GOT3 (cell line): ENCODE measurements around the gene AZU1.

ENCODE experiments used
- DNase-seq: peaks from one replicate; lab custom pipeline; 2025; ENCODE audit warnings: mixed read lengths; lab: John Stamatoyannopoulos, UW

Gene AZU1, protein sequence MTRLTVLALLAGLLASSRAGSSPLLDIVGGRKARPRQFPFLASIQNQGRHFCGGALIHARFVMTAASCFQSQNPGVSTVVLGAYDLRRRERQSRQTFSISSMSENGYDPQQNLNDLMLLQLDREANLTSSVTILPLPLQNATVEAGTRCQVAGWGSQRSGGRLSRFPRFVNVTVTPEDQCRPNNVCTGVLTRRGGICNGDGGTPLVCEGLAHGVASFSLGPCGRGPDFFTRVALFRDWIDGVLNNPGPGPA

DNA sequence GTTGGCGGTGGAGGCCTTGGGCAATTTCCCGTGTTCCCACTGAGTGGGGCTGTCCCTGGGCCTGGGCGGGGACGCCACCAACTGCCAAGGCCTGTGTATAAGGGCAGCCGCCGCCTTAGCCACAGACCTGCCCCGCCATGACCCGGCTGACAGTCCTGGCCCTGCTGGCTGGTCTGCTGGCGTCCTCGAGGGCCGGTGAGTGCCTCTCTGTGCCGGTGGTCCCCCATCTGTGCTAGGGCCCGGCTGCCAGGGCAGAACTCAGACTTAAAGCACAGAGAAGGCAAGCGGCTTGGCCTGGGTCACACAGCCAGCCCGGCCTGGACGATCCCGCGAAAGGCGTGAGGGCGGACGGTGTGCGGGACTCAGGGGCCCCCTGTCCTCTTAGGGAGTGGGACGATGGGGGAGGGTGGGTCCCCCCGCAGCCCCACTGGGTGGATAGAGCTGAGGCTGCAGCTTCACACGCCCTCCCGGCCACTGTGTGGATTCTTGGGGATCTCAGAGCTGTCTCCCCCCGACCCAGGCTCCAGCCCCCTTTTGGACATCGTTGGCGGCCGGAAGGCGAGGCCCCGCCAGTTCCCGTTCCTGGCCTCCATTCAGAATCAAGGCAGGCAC, at the start of gene AZU1:
AZU1 (plus strand) TSS at position 128 of the 612 bp plus-strand sequence; CDS start at position 138, 10 bp downstream.
- no peak for DNase-seq

DNA sequence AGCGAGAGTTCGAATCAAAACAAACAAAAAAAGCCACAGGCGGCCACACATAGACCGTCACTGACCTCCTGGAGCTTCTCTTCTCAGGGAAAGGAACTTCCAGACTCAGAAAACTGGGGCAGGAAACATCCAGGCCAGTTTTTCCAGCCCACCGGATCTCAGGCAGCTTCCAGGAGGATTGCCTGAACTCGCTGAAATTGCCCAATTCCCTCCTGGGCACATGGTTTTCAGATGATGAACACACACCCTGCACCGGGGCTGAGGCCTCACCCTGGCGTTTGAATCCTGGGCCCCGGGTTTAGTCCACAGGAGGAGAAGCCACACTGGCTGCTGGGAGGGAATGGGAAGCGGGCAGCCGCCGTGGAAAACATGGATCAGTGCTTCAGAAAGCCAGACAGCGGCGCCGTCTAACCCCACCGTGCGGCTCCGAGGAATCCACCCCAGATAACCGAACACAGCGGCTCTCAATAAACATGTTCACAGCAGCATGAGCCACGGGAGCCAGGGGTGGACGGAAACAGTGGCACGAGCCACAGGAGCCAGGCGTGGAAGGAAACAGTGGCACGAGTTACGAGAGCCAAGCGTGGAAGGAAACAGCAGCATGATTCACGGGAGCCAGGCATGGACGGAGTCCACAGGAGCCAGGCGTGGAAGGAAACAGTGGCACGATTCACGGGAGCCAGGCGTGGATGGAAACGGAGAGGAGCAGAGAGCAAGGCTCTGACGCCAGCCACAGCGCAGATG, 48.6 kb upstream of the AZU1 start:
- peak; percentile 37 for DNase-seq

DNA sequence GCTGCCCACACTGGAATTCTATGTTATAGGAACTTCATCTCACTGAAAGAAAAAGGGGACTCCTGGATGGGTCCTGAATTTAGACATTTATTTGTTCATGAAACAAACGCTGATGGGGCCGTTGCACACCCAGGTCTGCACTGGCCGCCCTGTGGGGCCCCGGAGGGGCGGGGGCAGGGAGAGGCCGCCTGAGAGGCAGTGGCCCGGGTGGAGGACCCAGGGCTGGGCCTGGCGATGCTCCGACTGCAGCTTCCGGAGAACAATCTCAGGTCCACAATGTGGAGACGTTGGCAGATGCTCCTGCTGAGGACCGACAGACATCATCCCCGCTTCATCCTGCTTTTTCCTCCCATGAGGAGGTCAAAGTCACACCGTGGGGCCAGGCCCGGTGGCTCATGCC, 46.7 kb upstream of the AZU1 start:
- DNase-seq, result no peak

DNA sequence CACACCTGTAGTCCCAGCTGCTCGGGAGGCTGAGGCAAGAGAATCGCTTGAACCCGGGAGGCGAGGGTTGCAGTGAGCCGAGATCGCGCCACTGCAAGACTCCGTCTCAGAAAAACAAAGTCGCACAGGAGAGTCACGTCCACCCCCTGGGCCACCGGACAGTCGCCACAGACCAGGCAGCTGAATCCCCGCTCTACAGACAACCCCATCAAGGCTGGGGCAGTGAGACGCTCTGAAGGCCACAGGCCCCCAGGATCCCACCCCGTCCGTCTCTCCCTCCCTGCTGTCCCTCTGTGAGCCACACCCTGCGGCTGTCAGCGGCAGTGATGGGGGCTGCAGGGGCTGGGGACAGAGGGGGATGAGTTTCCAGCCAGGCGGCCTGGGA, 45.8 kb upstream of the AZU1 start:
- no peak for DNase-seq

DNA sequence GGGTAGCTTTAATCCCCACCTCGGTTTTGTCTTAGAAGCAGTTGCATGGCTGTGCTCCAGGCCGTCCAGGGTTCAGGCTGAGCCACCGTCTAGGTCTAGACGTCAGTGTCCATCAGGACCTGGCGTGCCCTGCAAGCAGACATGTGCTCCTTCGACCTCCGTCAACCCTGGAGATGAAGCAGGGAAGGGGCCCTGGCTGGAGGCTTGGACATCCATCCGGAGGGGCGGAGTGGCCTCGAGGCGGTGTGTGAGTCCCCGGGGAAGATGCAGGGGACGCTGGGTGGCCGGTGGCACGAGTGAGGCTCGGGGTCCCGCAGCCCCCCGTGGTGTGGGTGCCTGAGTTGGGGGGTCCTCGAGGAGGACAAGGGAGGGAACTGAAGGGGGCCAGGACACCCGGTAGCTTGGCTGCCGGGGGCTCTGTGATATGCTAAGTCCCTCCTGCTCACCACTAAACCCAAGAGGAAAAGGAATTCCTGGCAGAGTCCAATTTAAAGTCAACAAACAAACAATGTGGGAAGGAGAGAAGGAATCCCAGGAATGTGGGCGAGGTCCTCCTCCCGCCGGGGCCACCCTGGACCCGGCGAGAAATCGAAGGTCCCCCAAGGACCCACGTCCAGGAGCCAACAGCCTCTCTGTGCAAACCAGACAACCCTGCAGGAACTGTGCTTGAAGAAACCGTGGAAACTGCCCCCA, 45.3 kb upstream of the AZU1 start:
- no peak for DNase-seq

DNA sequence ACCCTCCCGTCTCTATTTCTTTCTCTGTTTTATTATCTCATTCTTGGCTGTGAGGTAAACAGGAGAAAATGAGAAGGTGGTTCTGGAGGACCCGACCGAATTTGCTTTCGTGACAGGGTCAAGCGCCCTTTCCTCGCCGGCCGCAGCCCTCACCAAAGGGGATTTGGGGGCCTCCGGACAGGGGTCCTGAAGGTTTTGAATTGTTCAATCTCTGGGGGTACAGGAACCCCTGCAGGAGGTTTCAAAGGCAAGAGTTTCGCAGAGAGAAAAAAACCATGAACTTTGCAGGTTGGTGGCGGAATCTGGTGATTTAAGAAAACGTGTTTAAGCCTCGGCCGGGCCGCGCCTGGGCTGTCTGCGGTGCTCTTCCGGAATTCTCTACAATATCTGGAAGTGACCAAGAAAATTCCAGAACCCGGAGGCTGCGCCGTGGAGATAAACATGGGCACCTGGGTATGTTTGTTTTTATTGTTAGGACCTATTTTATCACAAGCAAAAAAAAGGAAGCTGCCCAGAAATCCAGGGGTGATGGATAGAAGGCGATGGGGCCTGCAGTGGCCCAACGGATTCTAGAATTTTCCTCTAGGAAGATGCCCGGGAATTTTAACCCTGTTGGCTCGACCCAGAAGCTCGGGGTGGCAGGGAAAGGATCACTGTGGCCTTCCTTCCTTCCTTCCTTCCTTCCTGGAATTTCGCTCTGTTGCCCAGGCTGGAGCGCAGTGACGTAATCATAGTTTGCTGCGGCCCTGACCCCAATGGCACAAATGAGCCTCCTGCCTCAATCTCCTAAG, 44.6 kb upstream of the AZU1 start:
- DNase-seq, result no peak

DNA sequence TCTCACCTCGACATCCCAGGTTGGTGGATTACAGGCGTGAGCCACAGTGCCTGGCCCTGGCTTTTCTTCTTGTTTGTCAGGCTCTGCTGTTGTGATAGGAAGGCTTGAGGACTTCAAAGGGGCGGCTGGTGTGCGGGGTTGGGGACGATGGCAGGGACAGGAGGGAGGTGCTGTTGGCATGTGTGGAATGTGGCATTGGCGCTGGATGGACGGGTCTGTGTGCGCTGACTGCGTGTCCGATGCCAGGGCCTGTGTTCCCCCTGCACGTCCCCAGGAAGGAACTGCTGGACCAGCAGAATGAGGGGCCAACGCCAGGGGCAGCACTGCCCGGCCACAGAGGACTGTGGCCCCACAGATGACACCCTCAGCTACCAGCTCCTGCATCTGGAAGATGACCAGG, 43.1 kb upstream of the AZU1 start:
- DNase-seq, result no peak

DNA sequence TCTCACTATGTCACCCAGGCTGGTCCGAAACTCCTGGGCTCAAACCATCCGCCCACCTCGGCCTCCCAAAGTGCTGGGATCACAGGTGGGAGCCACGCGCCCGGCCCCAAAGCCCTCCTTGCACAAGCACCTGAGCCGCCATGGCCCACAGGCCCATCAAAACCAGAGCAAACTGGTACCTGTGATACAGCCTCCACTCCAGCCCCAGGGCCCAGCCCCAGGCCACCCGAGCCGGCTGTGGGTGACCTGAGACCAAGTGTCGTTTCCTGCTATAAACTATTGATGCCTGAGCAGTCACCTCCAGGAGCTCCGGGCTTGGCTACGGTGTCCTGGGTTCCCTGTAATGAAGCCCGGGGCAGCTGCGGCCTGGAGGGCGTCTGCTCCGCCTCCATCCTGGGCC, 40.1 kb upstream of the AZU1 start:
- no peak for DNase-seq

DNA sequence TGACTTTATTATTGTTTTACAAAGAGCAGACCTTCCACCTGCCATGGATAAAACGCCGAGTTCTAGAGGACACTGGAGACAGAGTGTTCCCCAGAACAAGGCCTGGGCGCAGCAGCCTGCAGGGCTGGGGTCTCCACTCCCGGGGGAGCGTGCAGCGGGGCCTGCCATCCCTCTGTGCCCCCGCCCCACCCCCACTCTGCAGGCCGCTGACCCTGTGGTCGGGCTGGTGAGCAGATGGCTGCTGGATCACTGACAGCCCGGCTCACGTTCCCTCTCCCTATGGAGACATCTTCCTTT, 39.0 kb upstream of the AZU1 start:
- no peak for DNase-seq

DNA sequence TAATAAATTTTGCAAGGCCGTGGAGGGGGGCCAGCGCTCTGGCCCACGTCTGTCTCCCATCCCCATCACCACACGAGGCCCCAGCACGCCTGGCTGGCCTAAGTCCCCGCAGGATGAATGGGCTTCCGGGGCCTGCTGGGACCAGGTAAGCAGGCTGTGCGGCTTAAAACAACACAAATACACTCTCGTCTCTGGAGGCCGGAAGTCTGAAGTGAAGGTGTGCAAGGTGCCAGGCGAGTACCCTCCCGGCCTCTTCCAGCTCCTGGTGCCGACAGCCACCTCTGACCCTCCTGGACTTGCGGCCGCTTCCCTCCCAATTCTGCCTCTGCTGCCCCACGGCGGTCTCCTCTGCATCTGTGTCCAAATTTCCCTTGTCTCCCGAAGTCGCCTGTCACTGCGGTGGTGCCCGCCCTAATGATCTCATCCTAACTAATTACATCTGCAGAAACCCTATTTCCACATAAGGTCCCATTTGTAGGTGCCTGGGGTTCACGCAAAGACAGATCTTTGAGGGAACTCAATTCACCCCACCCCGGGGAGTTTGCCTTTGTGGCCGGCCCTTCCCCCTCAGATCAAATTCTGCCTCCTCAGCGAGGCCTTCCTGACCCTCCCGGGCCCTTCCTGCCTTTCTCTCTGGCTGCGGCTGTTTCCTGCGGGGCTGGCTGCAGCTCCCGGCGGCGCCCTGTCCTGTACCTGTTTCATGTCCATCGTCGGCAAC, 38.5 kb upstream of the AZU1 start:
- DNase-seq, result no peak

DNA sequence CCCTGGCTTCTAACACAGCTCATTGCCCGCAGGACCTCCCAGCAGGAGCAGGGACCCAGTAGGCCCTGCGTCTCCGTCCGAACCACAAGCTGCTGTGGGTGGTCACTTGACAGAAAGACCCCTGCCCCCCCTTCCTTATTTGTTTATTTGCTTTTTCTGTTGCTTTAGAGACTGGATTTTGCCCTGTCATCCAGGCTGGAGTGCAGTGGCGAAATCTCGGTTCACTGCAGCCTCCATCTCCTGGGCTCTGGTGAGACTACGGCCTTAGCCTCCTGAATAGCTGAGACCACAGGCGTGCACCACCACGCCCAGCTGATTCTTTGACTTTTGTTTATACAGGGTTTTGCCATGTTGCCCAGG, 38.0 kb upstream of the AZU1 start:
- no peak for DNase-seq

DNA sequence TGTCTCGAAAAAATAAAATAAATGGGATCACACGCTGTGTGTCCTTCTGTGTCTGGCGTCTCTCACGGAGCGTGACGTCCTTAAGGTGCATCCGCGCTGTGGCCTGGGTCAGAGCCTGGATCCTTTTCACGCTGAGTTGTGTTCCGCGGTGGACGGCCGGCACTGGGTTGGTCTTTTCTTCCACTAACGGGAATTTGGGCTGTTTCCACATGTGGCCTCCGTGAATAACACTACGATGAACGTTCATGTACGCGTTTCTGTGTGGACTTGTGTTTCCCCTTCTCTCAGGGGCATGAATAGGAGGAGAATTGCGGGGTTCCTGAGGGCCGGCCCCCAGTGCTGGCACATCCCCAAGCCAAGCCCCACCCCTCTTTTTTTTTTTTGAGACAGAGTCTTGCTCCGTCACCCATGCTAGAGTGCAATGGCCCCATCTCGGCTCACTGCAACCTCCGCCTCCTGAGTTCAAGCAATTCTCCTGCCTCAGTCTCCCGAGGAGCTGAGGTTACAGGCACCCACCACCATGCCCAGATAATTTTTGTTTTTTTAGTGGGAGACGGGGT, 36.5 kb upstream of the AZU1 start:
- DNase-seq, result no peak

DNA sequence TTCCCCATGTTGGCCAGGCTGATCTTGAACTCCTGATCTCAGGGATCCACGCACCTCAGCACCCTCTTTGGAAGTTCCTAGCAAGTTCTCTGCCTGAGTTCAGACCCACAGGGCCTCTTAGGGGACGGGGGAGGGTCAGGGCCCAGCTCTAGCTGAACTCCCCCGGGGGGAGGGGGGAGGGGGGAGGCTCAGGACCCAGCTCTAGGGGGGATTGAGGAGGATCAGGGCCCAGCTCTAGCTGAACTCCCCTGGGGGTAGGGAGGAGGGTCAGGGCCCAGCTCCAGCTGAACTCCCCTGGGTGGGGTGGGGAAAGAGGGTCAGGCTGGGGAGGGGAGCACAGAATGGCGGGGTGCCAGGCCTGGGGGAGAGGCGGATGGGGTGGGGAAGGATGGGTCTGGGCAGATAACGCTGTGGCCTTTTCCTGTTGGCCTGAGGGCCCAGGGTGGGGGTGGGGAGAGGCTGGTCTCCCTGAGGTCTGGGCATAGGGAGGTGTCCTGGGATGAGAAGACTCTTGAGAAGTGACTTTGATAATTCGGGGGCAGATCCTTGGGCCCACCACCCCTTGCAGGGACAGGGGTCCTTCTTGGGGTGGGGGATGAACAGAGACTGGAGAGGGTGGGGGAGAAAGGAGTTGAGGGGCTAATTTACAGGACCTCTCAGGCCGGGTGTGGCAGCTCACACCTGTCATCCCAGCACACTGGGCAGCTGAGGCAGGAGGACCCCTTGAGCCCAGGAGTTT, 35.9 kb upstream of the AZU1 start:
- no peak for DNase-seq

DNA sequence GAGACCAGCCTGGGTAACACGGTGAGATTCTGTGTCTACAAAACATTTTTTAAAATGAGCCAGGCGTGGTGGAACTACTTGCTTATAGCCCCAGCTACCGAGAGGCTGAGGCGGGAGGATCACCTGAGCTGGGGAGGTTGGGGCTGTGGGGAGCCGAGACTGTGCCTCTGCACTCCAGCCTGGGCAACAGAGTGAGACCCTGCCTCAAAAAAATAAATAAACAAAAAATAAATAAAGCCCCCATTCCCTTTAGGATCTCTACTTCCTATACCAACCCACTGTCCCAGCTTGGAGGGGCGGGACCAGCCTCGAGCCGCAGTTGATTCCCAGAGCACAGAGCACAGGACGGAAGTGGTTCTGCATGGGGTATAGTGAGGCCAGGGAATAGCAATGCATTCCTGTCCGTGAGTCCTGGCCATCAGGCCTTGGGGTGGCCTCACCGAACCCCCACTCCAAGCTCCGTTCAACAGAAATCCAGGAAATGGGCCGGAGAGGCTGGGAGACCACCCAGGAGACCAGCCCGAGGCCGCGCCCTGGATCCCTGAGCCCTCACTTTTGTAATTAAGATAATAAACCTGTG, 35.2 kb upstream of the AZU1 start:
- no peak for DNase-seq

DNA sequence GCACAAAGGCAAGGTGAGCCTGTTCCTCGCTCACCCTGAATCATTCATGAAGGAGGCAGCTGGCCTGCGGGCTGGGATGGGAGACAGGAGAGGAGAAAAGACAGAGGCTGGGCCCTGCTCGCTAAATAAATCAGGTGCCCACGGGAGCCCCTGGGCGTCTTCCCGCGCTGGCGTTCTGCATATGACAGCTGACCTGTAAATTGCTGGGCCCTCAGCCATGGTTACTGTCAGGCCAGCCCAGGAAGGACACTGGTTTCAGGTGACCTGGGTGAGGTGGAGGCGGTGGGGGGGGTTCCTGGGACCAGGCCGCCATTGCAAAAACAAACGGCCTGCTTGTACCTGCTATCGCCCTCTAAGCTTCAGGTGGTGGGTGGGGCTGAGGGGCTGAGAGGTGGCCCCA, 33.8 kb upstream of the AZU1 start:
- DNase-seq, result no peak

DNA sequence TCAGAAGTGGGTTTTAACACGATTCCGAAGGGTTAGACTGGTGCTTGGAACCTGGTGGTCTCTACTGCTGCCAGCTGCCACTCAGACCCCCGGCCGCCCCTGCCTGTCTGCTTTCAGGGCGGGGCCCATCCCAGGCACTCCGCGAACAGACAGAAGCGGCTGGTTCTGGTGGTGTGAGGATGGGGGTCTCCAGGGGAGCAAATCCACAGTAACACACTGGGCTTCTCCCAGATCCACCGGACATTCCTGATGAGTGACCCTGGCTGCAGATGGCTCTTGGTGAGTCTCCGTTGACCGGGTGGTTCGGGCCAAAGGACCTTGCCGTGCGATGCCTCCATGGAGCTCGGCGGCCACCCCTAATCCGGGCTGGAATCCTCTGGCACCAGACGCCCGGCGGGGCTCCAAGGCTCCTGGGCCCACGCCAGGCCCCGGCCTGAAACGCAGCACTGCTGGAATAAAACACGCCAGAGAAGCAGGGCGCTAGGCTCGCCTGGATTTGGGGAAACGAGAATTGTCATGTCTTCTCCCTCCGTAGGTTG, 32.5 kb upstream of the AZU1 start:
- DNase-seq, result no peak

DNA sequence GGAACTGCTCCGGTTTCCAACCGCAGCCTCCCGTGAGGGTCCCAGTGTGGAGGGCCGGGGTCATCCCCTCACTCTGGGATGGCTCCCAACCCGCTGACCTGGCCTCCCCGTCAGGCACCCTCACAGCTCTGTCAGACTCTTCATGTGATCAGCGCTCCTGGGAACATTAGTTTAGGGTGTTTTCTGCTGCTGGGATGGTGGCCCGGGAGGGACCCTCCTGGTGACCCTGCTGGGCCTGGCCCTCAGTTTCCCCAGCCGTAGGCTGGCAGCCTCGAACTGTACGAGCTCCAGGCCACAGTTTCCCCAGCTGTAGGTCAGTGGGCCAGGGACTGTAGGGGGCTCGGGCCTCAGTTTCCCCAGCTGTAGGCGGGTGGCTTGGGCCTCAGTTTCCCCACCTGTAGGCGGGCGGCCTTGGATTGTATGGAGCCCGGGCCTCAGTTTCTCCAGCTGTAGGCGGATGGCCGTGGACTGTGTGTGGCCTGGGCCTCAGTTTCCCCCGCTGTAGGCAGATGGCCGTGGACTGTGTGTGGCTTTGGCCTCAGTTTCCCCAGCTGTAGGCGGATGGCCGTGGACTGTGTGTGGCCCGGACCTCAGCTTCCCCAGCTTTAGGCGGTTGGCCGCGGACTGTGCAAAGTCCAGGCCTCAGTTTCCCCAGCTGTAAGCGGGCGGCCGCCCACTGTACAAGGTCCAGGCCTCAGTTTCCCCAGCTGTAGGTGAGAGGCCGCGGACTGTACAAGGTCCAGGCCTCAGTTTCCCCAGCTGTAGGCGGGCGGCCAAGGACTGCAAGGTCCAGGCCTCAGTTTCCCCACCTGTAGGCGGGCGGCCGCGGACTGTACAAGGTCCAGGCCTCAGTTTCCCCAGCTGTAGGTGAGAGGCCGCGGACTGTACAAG, 31.7 kb upstream of the AZU1 start:
- DNase-seq, result no peak

DNA sequence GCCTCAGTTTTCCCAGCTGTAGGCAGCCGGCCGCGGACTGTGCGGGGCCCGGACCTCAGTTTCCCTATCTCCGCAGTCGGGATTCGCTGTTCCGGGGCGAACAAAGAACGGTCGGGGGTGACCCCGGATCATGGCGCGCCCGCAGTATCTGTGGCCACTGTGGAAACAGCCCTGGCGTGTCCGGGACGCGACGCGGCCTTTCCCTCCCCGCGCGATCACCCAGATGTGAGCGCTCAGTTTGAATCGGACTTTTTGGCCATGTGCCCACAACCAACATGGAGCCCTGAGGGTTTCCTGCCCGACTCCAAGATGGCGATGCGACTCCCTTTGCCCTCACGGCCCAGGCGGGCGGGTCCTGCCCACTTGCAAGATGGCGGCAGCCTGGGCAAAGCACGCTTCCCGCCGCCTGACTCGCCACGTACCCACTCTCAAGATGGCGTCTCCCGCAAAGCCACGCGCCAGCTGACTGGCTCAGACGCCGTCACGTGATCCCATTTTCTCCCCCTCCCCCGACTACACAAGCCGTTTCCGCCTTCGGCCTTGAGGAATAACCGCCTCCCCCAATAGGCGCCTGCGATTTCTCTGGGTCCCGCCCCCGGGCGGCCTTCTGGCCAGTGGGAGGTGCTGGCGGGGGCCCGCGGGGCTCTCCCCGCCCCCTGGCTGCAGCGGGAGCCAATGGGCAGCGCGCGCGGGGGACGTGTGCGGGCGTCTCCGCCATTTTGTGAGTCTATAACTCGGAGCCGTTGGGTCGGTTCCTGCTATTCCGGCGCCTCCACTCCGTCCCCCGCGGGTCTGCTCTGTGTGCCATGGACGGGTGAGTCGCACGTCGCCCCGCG, 30.7 kb upstream of the AZU1 start, which contains the start of gene PTBP1:
PTBP1 (plus strand) TSS at position 761 of the 836 bp plus-strand sequence; CDS start at position 807, 46 bp downstream.
- peak; percentile 99 for DNase-seq
